Measurements from ENCODE around the gene RAB22A.

RAB22A gene

GRCh38 chr20:58305061-58305460 lies 4.5 kb upstream of the RAB22A start:
- no peak for DNase-seq

DNA sequence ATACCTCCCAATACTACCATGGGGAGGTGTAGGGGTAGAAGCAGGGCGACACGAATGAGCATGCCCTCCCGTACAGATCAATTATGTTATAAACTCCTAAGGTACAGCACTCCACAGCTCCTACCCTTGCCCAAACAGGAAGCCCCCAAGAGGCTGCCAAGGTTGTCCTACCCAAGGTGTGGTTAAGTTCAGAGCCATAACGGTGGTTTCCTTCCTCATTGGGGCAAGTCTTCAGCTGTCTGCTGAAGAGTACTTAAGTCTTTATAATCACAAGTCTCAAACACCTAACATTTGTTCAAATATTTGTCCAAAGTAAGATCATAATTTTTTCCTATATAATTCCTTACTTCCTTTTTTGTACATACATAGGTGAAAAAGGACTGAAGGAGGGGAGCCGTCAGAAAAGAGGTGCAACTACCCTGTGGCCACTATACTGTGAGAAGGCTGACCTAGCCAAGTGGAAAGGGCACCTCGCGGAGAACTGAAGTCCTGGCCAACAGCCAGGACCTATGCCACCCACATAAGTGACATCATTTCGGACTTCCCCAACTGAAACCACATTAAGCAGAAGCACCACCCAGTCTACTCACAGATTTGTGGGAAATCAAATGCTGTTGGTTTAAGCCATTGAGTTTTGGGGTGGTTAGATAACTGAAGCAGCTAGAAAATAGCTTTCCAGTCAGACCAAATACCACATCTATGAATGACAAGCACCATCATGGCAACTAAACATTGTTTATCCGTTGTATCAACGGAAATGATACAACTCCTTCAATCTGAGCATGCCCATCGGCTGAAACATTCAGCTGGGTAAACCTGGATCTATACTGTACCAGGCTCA lies 2.9 kb upstream of the RAB22A start:
- no peak for DNase-seq

- DNase-seq, result no peak
Observed at GRCh38 chr20:58307270-58307669, 2.2 kb upstream of the RAB22A start.

DNA sequence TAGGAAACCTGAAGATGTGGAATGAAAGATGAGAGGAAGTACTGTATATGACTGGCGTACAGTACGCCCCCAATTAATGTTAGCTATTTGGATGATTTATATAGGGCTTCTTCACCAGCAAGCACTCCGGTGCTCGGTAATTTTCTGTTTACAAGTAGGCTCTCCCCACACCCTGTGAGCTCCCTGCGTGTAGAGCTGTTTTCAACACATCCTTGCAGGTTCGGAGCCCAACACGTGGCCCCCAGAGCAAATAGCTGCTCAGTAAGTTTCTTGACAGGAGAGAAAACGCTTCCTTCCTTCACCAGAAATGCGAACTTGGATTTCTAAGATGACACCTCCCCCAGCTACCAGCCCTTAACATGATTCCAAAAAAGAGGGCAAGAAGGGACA lies 1.2 kb upstream of the RAB22A start:
- no peak for DNase-seq

DNA sequence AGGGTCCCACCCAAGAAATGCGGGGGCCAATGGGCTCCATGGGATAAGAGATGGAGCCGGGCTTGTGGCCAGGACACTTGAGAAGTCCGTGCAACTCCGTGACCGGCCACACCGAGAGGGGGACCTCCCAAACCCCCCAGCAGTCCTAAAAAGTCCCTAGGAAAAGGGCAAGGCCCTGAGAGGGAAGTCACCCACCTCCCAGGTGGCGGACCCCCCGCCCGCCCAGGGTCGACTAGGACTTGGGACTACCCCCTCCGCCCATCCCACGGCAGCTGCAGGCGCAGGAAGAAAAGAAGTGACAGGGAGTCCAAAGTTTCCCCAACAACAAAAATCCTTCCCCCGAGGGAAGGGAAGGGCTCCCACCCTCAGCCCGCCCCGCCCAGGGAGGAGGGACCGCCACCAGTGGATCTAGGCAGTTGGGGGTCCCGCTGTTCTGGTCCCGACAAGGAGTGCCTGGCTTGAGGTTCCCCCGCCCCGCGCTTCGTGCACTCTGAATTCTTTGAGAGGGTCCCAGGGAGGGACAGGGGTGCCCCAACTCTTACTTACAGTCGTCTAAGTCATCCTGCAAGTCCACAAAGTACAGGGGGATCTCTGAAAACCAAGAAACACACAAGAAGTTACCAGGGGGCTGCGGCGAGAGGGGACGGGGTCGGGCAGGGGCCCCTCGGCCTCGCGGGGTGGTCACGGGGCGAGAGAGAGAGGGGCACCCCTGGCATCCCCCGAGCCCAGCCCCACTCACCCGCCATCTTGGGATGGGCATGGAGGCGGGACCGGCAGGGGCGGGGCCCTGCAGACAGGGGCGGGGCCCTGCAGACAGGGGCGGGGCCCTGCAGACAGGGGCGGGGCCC lies 611 bp upstream of the RAB22A start:
- no peak for DNase-seq

- no peak for DNase-seq
Observed at GRCh38 chr20:58310291-58310782, 822 bp downstream of the RAB22A start.

GRCh38 chr20:58312836-58313235 lies 3.3 kb downstream of the RAB22A start:
- DNase-seq, result no peak

DNA sequence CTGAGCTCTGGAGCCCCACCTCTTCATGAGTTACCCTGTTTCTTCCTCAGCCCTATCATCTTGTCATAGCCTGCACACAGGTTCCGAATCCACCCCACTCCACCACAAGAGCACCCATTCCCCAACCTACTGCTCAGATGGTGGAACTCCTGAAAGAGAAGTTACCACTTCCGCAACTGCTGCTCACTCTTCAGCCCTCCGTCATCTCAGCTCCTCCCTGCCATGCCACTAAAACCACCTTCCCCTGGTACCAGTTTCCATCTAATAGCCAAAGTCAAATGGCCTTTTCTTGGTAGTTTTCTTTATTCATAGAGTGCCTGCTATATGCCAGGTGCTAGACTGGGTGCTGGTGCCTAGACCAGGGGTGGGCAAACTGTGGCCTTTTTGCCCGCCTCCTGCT lies 3.9 kb downstream of the RAB22A start:
- DNase-seq, result no peak

DNA sequence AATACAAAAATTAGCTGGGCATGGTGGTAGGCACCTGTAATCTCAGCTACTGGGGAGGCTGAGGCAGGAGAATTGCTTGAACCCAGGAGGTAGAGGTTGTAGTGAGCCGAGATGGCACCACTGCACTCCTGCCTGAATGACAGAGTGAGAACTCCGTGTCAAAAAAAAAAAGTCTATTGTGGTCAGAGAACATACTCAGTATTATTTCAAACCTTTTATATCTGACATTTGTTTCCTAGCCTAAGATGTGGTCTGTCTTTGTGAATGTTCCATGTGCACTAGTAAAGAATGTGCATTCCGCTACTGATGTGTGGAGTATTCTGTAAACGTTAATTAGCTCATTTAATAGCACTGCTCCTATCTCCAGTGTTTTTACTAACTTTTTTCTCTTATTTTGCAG lies 11.7 kb downstream of the RAB22A start:
- no peak for DNase-seq

DNA sequence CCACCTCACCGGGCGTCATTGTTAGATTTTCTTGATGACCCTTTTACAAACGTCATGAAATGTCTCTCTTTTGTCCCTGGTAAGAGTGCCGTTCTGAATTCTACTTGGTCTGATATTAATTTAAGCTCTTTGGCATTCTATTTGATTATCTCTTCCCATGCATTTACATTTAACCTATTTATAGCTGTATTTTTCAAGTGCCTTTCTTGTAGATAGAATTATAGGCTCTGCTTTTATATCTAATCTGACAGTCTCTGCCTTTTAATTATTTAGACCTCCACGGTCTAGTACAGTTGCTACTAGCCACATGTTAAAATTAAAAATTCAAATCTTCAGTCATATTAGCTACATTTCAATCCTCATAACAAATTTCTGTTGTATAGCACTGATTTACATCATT lies 12.6 kb downstream of the RAB22A start:
- DNase-seq, result no peak

GRCh38 chr20:58325912-58326311 lies 16.4 kb downstream of the RAB22A start:
- DNase-seq, result no peak

GRCh38 chr20:58327211-58327610 lies 17.7 kb downstream of the RAB22A start:
- DNase-seq, result no peak

- DNase-seq, result no peak
Observed at GRCh38 chr20:58328836-58329235, 19.3 kb downstream of the RAB22A start.

GRCh38 chr20:58329711-58330110 lies 20.2 kb downstream of the RAB22A start:
- DNase-seq, result no peak

- no peak for DNase-seq
Observed at GRCh38 chr20:58330249-58330648, 20.7 kb downstream of the RAB22A start.

DNA sequence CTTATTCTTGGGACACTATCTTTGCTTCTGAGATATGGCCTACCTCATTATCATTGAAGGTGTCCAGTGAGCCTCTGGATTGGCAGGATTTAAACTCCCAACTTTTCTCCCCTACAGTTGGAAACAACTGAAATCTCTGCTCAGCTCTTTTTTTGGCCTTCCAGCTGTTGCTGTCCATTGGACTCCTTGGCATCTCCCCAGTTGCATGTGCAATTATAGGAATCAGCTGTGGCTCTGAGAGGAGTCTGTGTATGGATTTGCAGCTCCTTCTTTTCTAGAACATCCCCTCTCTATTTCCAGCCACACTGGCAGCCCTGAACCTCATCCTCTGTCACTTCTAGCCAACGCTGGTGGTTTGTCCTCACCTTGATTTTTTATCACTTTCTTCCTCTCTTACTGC lies 21.2 kb downstream of the RAB22A start:
- DNase-seq, result no peak

DNA sequence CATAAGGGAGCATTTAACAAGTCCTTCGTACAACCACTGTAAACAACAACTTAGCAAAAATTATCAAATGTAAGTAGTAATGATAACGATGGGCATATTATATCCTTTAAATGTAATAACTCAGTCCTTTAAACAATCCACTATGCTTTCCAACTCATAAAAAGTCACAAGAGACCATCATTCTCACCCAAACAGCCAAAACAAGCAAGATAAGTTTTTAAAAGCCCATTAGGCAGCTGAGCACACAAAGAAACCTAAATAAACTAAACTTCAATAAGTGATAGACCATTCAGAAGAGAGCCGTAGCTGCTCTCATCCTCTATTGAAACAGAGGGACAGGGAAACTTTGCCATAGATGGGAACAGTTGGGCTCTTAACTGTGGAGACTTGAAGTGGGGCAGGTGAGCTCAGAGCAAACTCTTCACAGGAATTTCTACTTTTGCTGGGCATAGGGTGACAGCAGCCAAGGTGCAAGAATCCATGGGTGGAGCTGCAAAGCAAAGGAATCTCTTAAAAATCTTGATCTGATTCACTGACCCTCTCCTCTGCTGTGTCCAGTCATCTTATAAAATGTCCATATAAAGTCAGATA lies 22.5 kb downstream of the RAB22A start:
- DNase-seq, result no peak

GRCh38 chr20:58339741-58340140 lies 30.2 kb downstream of the RAB22A start:
- DNase-seq, result no peak

DNA sequence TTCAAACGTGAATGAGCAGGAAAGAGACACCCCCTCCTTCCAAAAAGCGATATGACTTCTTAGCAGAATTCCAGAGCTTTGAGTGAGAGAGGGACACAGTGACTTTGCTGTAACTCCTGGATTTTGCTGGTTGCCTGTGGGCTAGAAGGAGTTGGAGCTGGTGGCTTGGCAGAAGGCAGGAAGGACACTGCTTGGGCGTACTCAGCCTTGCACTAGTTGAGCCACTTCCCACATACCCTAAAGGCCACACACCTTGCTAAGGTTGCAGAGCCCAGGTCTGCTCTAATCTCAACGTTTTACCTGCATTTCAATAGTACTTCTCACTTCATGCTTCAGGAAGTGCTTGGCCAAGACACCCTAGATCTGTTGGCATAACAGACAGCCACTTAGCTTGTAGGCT lies 30.6 kb downstream of the RAB22A start:
- DNase-seq, result no peak

GRCh38 chr20:58340853-58341252 lies 31.3 kb downstream of the RAB22A start:
- no peak for DNase-seq

- no peak for DNase-seq
Observed at GRCh38 chr20:58342104-58342945, 32.8 kb downstream of the RAB22A start.

GRCh38 chr20:58344741-58345140 lies 35.2 kb downstream of the RAB22A start:
- no peak for DNase-seq

- DNase-seq, result no peak
Observed at GRCh38 chr20:58349570-58349969, 40.1 kb downstream of the RAB22A start.
